Measurements from ENCODE around the gene KLLN. TPM values are rescaled to one million over a fixed set of nuclear protein-coding genes. Genes with fewer than 3 reads are reported as not detected.
"Not testable (repeated sequence)": the region's sequence is repeated elsewhere in the genome, so short reads cannot be mapped to it uniquely, and the experiment has no call there.

The KLLN gene, protein sequence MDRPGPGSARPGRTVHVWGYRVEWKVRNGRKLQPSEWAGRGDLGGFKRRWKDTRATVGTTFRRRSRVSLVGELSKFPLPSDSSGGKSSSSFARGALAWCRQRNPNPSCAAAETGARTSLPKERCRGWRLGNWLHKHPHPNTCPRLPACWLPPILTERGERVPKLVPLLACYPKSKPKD
- total RNA-seq (2014; rRNA removed; shearing (Covaris generic)) = 0.28 and 0.42 TPM in 2 replicates

DNA sequence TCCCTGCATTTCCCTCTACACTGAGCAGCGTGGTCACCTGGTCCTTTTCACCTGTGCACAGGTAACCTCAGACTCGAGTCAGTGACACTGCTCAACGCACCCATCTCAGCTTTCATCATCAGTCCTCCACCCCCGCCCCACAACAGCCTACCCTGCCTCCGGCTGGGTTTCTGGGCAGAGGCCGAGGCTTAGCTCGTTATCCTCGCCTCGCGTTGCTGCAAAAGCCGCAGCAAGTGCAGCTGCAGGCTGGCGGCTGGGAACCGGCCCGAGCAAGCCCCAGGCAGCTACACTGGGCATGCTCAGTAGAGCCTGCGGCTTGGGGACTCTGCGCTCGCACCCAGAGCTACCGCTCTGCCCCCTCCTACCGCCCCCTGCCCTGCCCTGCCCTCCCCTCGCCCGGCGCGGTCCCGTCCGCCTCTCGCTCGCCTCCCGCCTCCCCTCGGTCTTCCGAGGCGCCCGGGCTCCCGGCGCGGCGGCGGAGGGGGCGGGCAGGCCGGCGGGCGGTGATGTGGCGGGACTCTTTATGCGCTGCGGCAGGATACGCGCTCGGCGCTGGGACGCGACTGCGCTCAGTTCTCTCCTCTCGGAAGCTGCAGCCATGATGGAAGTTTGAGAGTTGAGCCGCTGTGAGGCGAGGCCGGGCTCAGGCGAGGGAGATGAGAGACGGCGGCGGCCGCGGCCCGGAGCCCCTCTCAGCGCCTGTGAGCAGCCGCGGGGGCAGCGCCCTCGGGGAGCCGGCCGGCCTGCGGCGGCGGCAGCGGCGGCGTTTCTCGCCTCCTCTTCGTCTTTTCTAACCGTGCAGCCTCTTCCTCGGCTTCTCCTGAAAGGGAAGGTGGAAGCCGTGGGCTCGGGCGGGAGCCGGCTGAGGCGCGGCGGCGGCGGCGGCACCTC, at the start of gene KLLN, which contains the start of gene PTEN:
TSS of gene KLLN (minus strand) at position 481 of the 891 bp plus-strand sequence. CDS start 1,046 bp downstream, outside the sequence.
TSS of gene PTEN (plus strand) at position 573 of the 891 bp plus-strand sequence. CDS start 845 bp downstream, outside the sequence.
- DNase-seq (ENCODE audit: low spot score) = peak; percentile 89

DNA sequence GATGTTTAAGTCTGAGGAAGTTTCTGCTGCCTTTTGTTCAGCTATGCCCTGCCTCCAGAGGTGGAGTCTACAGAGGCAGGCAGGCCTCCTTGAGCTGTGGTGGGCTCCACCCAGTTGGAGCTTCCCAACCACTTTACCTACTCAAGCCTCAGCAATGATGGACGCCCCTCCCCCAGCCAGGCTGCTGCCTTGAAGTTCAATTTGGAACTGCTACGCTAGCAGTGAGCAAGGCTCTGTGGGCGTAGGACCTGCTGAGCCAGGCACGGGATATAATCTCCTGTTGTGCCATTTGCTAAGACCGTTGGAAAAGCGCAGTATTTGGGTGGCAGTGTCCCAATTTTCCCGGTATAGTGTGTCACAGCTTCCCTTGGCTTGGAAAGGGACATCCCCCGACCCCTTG, 40.1 kb upstream of the KLLN start:
- not testable (repeated sequence) for DNase-seq (ENCODE audit: low spot score)

DNA sequence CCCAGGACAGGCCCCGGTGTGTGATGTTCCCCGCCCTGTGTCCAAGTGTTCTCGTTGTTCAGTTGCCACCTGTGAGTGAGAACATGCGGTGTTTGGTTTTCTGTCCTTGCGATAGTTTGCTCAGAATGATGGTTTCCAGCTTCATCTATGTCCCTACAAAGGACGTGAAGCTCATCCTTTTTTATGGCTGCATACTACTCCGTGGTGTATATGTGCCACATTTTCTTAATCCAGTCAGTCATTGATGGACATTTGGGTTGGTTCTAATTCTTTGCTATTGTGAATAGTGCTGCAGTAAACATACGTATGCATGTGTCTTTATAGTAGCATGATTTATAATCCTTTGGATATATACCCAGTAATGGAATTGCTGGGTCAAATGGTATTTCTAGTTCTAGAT, 34.6 kb upstream of the KLLN start:
- DNase-seq (ENCODE audit: low spot score) = not testable (repeated sequence)

DNA sequence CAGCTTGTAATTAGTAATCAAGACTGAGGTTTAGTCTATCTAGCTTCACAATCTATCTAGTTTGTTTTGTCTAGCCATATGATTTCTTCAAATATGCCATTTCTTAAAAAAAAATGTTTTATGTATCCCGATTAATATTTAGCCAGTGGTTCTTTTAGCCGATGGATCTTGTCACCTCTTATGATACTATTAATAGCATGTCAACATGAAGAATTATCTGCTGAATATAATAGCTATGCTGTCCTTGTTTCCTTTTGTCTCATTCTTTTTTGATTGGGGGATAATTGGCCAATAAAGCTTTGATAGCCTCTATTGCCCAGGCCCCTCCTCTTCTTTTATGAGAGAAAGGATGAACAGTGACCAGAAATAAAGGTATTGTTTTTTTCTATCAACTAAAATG, 32.9 kb upstream of the KLLN start:
- DNase-seq (ENCODE audit: low spot score) = no peak

DNA sequence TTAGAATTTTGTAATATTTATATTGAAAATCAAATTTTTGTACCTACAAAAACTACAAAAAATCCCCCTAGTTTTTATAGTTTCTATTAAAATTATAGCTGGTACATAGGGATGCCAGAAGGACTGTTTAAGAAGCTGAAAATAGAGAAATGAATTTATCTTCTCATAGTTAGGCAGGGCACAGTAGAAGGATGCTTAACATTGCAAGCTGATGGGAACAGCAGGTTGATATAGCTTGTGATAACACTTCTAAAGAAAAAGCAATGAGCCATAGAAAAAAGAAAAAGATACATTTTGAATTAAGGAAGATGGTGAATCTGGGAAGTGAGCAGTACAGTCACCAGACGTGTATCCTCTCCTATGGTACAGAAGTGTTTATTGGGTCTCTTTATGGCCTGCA, 32.1 kb upstream of the KLLN start:
- DNase-seq (ENCODE audit: low spot score) = no peak

DNA sequence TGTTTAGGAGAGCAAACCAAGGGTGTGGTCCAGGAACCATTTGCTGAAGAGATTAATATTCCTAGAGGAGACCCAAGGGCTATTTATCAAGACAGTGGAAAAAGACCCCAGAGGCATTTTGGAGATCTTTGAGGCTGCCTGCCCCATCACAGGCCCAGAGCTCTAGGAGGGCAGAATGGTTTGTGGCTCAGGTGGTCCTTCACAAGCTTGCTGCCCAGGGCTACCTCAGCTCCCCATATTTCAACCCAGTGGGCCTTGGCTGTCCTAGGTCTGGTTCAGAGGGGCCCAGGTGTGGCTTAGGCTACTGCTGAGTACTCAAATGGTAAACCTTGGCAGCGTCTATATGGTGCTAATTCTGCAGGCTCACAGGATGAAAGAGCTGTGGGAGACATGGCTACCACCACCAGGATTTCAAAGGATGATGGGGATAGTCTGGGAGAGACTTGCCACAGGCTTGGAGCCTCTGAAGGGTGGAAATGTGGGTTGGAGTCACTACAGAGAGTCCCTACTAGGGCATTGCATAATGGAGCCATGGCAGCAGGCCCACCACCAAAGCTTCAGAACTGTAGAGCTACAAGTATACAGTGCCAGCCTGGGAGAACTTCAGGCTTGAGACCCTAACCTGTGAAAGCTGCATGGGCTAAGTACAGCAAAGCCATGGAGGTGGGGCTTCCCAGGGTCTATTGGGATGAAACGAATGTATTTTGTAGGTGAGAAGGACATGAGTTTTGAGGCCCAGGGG, 24.4 kb upstream of the KLLN start:
- DNase-seq (ENCODE audit: low spot score) = no peak

DNA sequence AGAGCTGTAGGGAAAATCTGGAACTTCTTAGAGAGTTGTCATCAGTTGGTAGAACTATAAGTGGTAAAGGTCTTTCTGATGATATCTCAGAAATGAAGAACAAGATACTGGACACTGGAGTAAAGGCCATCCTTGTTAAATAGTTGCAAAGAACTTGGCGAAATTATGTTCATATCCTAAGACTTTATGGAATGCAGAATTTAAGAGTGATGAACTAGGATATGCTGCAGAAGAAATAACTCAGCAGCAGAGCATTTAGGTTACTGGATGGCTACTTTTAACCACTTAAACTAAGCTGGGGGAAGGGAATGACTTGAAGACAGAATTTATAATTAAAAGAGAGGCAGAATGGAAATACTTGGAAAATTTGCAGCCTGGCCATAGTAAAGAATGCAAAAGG, 23.8 kb upstream of the KLLN start:
- no peak for DNase-seq (ENCODE audit: low spot score)

DNA sequence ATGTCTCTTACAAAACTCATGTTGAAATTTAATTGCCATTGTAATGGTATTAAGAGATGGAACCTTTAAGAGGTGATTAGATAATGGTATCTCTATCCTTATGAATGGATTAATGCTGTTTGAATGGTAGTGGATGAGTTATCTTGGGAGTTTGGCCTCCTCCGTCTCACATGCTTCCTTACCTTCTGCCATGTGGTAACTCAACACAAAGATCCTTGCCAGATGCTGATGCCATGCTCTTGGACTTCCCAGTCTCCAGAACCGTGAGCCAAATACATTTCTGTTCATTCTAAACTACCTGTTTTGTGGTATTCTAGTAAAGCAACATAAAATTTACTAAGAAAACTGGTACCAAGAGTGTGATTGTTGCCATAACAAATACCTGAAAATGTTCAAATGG, 23.3 kb upstream of the KLLN start:
- DNase-seq (ENCODE audit: low spot score) = no peak

DNA sequence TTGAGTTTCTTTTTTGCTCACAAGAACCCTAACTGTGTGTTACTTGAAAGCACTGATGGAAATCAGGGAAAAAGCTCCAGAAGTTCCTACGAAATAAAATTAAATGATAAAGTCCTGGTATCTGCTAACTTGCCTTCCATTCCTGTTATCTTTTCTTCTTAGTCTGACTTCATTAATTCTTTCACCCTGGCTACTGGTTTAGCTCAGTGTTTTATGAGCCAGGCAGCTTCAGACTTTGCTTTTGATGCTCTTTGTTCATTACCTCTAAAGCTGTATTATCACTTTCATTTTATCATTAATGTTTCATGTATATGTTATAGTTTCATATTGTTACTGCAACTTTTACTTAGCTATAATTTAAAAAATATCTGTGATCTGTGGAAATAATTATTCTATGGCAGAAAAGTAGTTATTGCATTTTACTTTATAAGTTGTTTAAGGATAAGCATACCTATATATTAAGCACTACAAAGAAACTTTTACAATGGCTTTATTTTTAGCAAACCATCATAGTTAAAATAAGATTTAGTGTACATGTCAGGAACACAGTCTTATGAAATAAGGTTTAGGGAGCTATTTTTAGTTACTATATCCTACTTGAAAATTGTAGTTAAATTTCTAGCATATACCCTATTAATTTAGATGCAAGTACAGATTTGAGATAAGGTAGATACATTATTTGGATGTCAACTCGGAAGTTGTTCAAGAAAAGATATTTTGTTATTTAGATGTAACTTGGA, 19.4 kb upstream of the KLLN start:
- no peak for DNase-seq (ENCODE audit: low spot score)

DNA sequence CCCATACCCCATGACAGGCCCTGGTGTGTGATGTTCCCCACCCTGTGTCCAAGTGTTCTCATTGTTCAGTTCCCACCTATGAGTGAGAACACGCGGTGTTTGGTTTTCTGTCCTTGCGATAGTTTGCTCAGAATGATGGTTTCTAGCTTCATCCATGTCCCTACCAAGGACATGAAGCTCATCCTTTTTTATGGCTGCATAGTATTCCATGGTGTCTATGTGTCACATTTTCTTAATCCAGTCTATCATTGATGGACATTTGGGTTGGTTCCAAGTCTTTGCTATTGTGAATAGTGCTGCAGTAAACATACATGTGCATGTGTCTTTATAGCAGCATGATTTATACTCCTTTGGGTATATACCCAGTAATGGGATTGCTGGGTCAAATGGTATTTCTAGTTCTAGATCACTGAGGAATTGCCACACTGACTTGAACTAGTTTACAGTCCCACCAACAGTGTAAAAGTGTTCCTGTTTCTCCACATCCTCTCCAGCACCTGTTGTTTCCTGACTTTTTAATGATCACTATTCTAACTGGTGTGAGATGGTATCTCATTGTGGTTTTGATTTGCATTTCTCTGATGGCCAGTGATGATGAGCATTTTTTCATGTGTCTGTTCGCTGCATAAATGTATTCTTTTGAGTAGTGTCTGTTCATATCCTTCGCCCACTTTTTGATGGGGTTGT, 18.2 kb upstream of the KLLN start:
- DNase-seq (ENCODE audit: low spot score) = not testable (repeated sequence)

DNA sequence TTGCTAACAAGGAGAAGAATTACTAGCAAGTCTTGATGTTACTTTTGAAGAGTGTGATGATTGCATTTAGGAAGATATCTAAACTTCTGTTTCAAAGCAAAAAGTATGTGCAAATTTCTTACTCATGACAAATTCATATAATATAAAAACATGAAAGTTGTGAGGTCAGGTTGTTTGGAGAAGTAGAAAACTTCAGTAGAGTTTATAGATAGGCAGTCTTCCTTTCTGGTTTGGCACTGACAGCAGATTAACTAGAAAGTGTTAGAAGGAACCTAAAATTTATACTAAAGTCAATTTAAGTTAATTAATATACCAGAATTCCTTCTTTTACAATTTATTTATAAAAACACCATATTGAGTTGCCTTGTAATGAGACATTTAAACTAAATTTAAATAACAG, 17.0 kb upstream of the KLLN start:
- no peak for DNase-seq (ENCODE audit: low spot score)

DNA sequence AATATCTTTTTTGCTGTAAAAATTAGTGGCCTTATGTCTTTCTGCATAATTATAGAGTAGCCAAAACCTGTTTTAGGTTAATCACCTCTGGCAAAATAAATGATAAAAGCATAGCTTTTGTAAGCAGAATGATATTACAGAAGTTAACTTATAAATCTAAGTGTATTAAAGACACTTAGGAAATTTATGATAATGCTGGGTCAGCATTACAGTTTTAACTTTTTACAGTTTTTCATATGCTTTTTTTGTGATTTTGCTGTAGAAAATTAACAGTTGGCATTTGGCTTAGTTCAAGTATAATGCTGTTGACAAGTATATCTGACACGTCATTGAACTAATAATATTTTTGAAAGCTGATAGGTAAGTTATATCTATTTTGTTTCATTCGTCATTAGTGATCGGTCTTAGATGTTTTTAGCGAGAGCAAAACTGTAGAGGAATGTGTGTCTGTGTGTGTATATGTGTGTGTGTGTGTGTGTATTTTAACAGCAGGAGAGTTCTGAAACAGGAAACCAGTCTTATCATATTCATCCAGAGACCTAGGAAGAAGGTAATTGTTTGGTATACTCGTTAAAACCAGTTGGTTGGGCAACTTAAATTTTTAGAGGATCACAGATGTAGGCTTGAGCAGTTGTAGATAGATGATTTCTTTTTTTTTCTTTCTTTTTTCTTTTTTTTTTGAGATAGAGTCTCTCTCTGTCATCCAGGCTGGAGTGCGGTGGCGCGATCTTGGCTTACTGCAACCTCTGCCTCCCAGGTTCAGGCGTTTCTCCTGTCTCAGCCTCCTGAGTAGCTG, 15.5 kb upstream of the KLLN start:
- DNase-seq (ENCODE audit: low spot score) = no peak

DNA sequence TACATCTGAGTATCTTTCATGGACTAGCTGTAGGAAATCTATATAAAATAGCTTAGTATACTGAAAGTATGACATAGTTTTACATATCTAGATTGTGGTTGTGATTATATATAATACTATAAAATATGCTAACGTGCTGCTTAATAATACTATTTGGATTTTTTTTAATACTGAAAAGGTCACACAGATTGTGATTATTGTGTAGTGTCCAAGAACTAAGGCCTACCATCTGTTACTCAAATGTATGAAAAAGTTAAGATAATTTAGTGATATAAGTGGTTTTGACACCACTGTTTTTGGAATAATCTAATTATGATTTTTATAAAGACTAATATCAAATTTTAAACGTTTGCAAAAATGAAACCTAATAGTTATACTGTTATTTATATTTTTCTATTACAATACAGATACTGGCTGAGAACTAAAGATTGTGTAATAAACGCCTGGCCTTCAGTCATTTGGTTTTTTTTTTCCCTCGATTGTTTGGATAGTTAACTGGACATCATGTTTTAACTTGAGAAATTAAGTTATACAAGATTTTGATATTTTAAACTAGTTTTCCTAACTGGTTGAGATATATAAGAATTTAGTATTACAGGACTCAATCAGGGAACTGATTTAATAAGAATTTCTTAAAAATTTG, 12.7 kb upstream of the KLLN start:
- DNase-seq (ENCODE audit: low spot score) = no peak

DNA sequence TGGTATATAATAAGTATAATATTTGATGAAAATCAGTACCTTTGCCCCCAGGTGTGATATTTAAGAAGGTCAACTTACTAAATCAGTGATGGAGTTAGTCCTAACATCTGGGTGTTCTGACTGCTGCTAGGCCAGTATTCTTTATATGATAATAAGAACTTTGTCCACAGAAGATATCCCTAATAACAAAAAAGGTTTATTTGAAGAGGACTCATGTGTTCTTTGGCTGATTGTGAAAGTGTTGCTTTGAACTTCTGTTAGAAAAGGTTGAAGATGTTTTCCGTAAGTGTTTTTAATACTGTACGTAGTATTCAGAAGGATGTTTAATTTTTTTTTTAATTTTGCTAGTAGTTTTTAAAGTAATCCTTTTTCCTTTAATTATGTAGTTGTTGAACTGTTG, 10.3 kb upstream of the KLLN start:
- DNase-seq (ENCODE audit: low spot score) = no peak

DNA sequence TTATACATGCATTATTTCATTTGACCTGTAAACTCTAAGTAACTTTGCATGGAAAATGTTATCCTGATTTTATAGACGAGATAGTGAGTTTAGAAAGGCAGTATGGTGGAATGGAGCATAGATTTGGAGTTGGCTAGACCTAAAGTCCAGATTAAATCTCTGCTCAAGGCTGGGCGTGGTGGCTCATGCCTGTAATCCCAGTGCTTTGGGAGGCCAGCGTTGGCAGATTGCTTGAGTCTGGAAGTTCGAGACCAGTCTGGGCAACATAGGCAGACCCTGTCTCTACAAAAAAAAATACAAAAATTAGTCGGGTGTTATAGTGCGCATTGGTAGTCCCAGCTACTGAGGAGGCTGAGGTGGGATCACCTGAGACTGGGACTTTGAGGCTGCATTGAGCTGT, 9.5 kb upstream of the KLLN start:
- DNase-seq (ENCODE audit: low spot score) = no peak

DNA sequence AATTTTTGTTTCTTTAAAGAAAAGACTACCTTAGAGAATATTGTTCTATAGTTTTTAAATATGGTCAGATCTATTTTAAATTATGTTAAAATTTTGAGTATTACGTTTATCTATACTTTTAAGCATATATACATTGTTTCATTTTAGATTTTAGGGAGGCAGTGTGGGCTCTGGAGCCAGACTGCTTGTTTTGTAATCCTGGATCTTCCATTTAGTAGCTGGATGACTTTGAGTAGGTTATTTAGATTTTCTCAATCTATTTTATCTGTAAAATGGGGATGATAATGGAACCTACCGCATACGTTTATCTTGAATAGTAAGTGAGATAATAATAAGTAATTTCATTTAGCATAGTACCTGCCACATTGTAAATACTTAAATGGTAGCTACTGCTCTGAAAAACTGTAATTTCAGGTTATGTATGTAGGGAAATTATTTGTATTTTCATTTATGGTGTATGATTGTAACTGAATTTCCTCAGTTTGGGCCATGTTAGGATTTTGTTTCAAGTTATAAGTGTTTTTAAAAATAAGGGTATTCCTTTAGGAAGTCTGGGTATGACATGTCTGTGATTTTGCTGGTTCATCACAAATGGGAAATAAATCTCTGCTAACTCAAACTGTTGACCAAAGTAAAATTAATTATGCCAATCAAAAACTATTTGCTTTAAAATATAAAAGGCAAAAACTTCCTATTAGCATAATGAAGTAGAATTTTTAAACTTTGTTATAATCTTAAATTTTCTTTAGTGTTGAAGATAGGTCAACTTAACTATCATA, 6.6 kb upstream of the KLLN start:
- no peak for DNase-seq (ENCODE audit: low spot score)

DNA sequence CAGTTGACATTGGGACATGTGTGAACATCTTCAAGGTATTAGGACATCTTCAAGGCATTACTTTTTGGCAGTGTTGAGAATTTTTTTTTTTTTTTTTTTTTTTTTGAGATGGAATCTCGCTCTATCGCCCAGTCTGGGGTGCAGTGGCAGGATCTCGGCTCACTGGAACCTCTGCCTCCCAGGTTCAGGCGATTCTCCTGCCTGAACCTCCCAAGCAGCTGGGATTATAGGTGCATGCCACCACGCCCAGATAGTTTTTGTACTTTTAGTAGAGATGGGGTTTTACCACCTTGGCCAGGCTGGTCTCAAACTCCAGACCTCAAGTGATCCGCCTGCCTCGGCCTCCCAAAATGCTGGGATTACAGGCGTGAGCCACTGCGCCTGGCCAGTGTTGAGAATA, 5.8 kb upstream of the KLLN start:
- not testable (repeated sequence) for DNase-seq (ENCODE audit: low spot score)

DNA sequence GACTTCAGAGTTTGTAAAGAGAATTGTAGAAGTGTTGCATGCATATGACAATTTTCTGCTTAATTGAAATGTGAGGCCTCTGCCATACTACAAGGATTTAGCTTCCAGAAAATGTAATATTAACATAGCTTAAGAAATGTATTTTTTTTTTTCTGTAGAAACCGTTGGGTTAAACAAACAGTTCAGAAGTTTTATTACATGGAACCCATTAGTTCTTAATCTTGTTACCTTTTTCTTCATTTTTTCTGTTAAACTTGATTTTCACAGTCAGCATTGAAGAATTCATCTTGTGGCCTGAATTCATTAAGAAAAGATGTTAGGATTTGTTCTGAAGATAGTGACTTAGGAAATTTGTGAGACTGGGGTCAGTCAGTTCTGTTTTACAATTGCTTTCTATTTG, 4.9 kb upstream of the KLLN start:
- peak; percentile 28 for DNase-seq (ENCODE audit: low spot score)

DNA sequence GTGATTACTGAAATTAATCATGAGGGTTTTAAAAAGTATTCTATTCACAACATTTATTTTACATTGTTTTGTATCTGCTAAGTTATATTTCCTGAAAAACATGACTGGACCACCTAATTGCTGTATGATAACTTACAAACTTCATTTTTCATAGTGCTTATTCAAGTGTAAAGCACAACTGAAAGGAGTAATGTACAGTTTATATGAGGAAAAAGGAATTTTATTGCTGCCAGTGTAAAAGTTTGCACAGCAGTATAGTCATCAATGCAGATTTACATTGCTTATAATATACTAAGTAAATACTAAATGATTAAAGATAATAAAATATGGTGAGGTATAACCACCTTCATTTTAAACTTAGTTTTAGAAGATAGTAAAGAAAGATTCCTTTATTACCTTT, 4.1 kb upstream of the KLLN start:
- DNase-seq (ENCODE audit: low spot score) = peak; percentile 42
